ENCODE measurements around the gene PIP5K1C. TPM values are rescaled to one million over a fixed set of nuclear protein-coding genes. Genes with fewer than 3 reads are reported as not detected.

PIP5K1C gene
- total and polyA plus RNA-seq, 9 of the 15 experiments (the other 6 are each of a cell fraction or from before 2014, with no cell fraction given) = 0.38 to 22.1 (median 4.1) TPM

DNA sequence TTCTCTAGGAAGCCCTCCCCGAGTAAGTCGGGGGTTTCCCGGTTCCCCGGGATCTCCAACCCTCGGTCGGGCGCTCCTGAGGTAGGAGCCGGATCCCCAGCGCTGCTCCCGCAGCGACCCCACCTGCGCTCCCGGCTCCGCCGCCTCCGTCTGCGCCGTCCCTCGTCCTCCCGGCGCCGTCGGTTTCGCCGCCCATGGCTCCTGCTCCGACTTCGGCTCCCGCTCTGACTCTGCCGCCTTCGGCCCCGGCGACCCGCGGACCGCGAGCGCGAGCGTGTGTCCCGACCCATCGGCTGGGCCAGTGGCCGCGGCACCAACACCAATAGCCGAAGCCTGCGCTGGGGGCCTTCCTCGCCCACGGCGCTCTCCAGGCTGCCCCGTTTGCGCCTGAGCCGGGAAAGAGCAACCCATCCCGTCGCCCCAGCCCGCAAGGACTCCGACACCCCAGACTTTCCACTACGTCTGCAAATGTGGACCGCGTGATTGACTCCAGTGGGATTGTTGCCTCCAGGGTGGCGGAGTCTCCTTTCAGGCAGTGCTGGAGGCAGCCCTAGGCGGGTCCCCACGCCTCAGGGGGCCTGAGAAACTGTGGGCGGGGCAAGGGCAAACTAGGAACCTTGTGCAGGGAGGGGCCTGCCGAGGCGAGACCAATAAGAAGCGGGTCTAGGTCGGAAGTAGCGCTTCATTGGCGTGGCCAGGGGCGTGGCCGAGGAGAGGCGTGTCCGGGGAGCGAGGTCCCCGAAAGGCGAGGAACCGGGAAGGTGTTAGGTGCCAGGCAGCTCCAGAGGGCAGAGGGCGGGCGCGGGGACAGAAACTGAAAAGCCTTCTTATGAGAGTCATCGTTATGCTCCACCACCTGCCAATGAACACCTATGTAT is 73.6 kb downstream of the PIP5K1C start, which contains the start of gene CACTIN (continued):
- TF ChIP-seq MAFF (IDR thresholded peaks at IDR 0.05; ENCODE audit: low read length) (no peak), RCOR1 (IDR thresholded peaks at IDR 0.05; ENCODE audit: borderline replicate concordance in 1 of 2, low read depth in 2 of 2, low read length in 2 of 2) (0 out of 4 replicates have a peak, but pooled peaks of 1 of the 2 experiments have one; percentile 4), ZNF282 (CRISPR knock-in tag; IDR thresholded peaks at IDR 0.05) (no peak), PML (IDR thresholded peaks at IDR 0.05; ENCODE audit: low read length) (no peak; the same call in 1 of the 2 replicates), NFYB (IDR thresholded peaks at IDR 0.05; ENCODE audit: extremely low read depth, insufficient read length) (peak; percentile 19), MCM3 (IDR thresholded peaks at IDR 0.05) (no peak), RBM15 (IDR thresholded peaks at IDR 0.05; ENCODE audit: insufficient read depth, low read length) (no peak), TSC22D4 (tag; IDR thresholded peaks at IDR 0.05) (no peak), ZBED1 (IDR thresholded peaks at IDR 0.05) (no peak), GATAD2B (IDR thresholded peaks at IDR 0.05; ENCODE audit: borderline replicate concordance) (no peak), SAP30 (IDR thresholded peaks at IDR 0.05; ENCODE audit: borderline replicate concordance, insufficient read depth, low read depth, low read length, poor library complexity, severe bottlenecking) (peak; percentile 81), FOXJ2 (tag; IDR thresholded peaks at IDR 0.05) (no peak), KLF10 (CRISPR knock-in tag; IDR thresholded peaks at IDR 0.05) (no peak), TBP (optimal IDR thresholded peaks at IDR 0.05; ENCODE audit: low read depth, low read length) (peak; percentile 74), TEAD1 (CRISPR knock-in tag; IDR thresholded peaks at IDR 0.05) (peak in 1 of 2 experiments; percentile 38; a peak in 2 of 4 replicates), DPF2 (IDR thresholded peaks at IDR 0.05) (no peak)
- TF ChIP-seq, protein P1, sequence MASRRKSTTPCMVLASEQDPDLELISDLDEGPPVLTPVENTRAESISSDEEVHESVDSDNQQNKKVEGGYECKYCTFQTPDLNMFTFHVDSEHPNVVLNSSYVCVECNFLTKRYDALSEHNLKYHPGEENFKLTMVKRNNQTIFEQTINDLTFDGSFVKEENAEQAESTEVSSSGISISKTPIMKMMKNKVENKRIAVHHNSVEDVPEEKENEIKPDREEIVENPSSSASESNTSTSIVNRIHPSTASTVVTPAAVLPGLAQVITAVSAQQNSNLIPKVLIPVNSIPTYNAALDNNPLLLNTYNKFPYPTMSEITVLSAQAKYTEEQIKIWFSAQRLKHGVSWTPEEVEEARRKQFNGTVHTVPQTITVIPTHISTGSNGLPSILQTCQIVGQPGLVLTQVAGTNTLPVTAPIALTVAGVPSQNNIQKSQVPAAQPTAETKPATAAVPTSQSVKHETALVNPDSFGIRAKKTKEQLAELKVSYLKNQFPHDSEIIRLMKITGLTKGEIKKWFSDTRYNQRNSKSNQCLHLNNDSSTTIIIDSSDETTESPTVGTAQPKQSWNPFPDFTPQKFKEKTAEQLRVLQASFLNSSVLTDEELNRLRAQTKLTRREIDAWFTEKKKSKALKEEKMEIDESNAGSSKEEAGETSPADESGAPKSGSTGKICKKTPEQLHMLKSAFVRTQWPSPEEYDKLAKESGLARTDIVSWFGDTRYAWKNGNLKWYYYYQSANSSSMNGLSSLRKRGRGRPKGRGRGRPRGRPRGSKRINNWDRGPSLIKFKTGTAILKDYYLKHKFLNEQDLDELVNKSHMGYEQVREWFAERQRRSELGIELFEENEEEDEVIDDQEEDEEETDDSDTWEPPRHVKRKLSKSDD (conservative IDR thresholded peaks at IDR 0.05; ENCODE audit: low read length) = 0 out of 2 replicates have a peak, but pooled peaks have one; percentile 53
- TF ChIP-seq, protein P2, sequence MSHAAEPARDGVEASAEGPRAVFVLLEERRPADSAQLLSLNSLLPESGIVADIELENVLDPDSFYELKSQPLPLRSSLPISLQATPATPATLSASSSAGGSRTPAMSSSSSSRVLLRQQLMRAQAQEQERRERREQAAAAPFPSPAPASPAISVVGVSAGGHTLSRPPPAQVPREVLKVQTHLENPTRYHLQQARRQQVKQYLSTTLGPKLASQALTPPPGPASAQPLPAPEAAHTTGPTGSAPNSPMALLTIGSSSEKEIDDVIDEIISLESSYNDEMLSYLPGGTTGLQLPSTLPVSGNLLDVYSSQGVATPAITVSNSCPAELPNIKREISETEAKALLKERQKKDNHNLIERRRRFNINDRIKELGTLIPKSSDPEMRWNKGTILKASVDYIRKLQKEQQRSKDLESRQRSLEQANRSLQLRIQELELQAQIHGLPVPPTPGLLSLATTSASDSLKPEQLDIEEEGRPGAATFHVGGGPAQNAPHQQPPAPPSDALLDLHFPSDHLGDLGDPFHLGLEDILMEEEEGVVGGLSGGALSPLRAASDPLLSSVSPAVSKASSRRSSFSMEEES (CRISPR knock-in tag; IDR thresholded peaks at IDR 0.05) = peak; percentile 8; the same call in 1 of the 2 replicates
- TF ChIP-seq, protein P3, sequence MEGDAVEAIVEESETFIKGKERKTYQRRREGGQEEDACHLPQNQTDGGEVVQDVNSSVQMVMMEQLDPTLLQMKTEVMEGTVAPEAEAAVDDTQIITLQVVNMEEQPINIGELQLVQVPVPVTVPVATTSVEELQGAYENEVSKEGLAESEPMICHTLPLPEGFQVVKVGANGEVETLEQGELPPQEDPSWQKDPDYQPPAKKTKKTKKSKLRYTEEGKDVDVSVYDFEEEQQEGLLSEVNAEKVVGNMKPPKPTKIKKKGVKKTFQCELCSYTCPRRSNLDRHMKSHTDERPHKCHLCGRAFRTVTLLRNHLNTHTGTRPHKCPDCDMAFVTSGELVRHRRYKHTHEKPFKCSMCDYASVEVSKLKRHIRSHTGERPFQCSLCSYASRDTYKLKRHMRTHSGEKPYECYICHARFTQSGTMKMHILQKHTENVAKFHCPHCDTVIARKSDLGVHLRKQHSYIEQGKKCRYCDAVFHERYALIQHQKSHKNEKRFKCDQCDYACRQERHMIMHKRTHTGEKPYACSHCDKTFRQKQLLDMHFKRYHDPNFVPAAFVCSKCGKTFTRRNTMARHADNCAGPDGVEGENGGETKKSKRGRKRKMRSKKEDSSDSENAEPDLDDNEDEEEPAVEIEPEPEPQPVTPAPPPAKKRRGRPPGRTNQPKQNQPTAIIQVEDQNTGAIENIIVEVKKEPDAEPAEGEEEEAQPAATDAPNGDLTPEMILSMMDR (IDR thresholded peaks at IDR 0.05 in 2 of 3, conservative IDR thresholded peaks at IDR 0.05 in 1 of 3; ENCODE audit: insufficient read depth in 2 of 3, low read depth in 1 of 3, low read length in 3 of 3) = no peak
- TF ChIP-seq, protein P4, sequence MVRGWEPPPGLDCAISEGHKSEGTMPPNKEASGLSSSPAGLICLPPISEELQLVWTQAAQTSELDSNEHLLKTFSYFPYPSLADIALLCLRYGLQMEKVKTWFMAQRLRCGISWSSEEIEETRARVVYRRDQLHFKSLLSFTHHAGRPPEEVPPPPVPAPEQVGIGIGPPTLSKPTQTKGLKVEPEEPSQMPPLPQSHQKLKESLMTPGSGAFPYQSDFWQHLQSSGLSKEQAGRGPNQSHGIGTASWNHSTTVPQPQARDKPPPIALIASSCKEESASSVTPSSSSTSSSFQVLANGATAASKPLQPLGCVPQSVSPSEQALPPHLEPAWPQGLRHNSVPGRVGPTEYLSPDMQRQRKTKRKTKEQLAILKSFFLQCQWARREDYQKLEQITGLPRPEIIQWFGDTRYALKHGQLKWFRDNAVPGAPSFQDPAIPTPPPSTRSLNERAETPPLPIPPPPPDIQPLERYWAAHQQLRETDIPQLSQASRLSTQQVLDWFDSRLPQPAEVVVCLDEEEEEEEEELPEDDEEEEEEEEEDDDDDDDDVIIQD (CRISPR knock-in tag; IDR thresholded peaks at IDR 0.05) = no peak
